H9 (cell line): Measurements from ENCODE around the gene CCBE1. TPM values are rescaled to one million over a fixed set of nuclear protein-coding genes. Genes with fewer than 3 reads are reported as not detected.

Experiments
- DNase-seq: peaks from one replicate; pipeline ENCODE4 v3.0.0-alpha.2; 2017
- H2AFZ ChIP-seq: one replicate; pipeline ENCODE4 v1.6.1; 2013; ENCODE audit warnings: mild to moderate bottlenecking, low read length, control low read depth, moderate library complexity
- H2AK5ac ChIP-seq: 2 replicates; pipeline ENCODE4 v1.6.1; 2013; ENCODE audit warnings: low read length, control low read depth, mixed read lengths; ENCODE audit not compliant: insufficient read length
- H2BK120ac ChIP-seq: one replicate; pipeline ENCODE4 v1.6.1; 2013; ENCODE audit warnings: low read depth, mild to moderate bottlenecking, low read length, control low read depth, inconsistent platforms; ENCODE audit not compliant: poor library complexity, severe bottlenecking
- H2BK12ac ChIP-seq: 2 replicates; pipeline ENCODE4 v1.6.1; 2013; ENCODE audit warnings: low read length, control low read depth, mixed read lengths, low read depth; ENCODE audit not compliant: insufficient read length
- H2BK15ac ChIP-seq: 2 replicates; pipeline ENCODE4 v1.6.1; 2013; ENCODE audit warnings: low read depth, low read length, control low read depth
- H2BK20ac ChIP-seq: one replicate; pipeline ENCODE4 v1.6.1; 2013; ENCODE audit warnings: low read depth, mild to moderate bottlenecking, low read length, control low read depth, inconsistent platforms; ENCODE audit not compliant: poor library complexity, severe bottlenecking
- H2BK5ac ChIP-seq: 2 replicates; pipeline ENCODE4 v1.6.1; 2013; ENCODE audit warnings: low read length, control low read depth, mixed read lengths; ENCODE audit not compliant: insufficient read length
- H3K14ac ChIP-seq: 2 replicates; pipeline ENCODE4 v1.6.1; 2013; ENCODE audit warnings: low read length, control low read depth; ENCODE audit not compliant: insufficient read depth
- H3K18ac ChIP-seq: 2 replicates; pipeline ENCODE4 v1.6.1; 2013; ENCODE audit warnings: low read depth, mild to moderate bottlenecking, mixed read lengths, low read length, control low read depth; ENCODE audit not compliant: insufficient read length
- H3K23ac ChIP-seq: 2 replicates; pipeline ENCODE4 v1.6.1; 2013; ENCODE audit warnings: low read length, control low read depth, mixed read lengths, low read depth; ENCODE audit not compliant: insufficient read length
- H3K23me2 ChIP-seq: 2 replicates; pipeline ENCODE4 v1.6.1; 2013; ENCODE audit warnings: low read depth, mild to moderate bottlenecking, mixed read lengths, low read length, control low read depth; ENCODE audit not compliant: insufficient read length, poor library complexity, severe bottlenecking
- H3K27ac ChIP-seq: 2 replicates; pipeline ENCODE4 v1.5.1; 2013; ENCODE audit warnings: low read length, control low read depth, mixed read lengths, low read depth; ENCODE audit not compliant: insufficient read length
- H3K27me3 ChIP-seq: 2 replicates; pipeline ENCODE4 v1.6.1; 2013; ENCODE audit warnings: low read length, control low read depth, inconsistent platforms; ENCODE audit not compliant: insufficient read depth
- H3K4ac ChIP-seq: 2 replicates; pipeline ENCODE4 v1.6.1; 2013; ENCODE audit warnings: low read depth, mild to moderate bottlenecking, control low read depth, inconsistent platforms, low read length, moderate library complexity
- H3K4me1 ChIP-seq: 2 replicates; pipeline ENCODE4 v1.6.1; 2013; ENCODE audit warnings: low read length, control low read depth, inconsistent platforms; ENCODE audit not compliant: insufficient read depth
- H3K4me2 ChIP-seq: 2 replicates; pipeline ENCODE4 v1.6.1; 2013; ENCODE audit warnings: low read length, control low read depth, mixed read lengths; ENCODE audit not compliant: insufficient read length, insufficient read depth
- H3K56ac ChIP-seq: 2 replicates; pipeline ENCODE4 v1.6.1; 2013; ENCODE audit warnings: low read depth, mild to moderate bottlenecking, mixed read lengths, low read length, control low read depth; ENCODE audit not compliant: insufficient read length
- H3K79me1 ChIP-seq: 2 replicates; pipeline ENCODE4 v1.6.1; 2013; ENCODE audit warnings: low read depth, mild to moderate bottlenecking, moderate library complexity, low read length, control low read depth, inconsistent platforms; ENCODE audit not compliant: insufficient read depth, poor library complexity, severe bottlenecking
- H3K79me2 ChIP-seq: 2 replicates; pipeline ENCODE4 v1.6.1; 2013; ENCODE audit warnings: low read length, control low read depth, inconsistent platforms; ENCODE audit not compliant: insufficient read depth
- H3K9ac ChIP-seq: 2 replicates; pipeline ENCODE4 v1.6.1; 2013; ENCODE audit warnings: low read length, control low read depth, mixed read lengths; ENCODE audit not compliant: insufficient read length; ENCODE audit errors: extremely low read depth
- H3K9me3 ChIP-seq: one replicate; pipeline ENCODE4 v1.6.1; 2013; ENCODE audit warnings: low read depth, low read length, inconsistent platforms; ENCODE audit not compliant: control insufficient read depth
- H3T11ph ChIP-seq: one replicate; pipeline ENCODE4 v1.6.1; 2013; ENCODE audit warnings: mild to moderate bottlenecking, low read length, control low read depth, inconsistent platforms
- H4K20me1 ChIP-seq: one replicate; pipeline ENCODE4 v1.6.1; 2013; ENCODE audit not compliant: control insufficient read depth, insufficient read length, insufficient read depth
- H4K5ac ChIP-seq: 2 replicates; pipeline ENCODE4 v1.6.1; 2013; ENCODE audit warnings: low read depth, mild to moderate bottlenecking, mixed read lengths, low read length, control low read depth; ENCODE audit not compliant: insufficient read length
- H4K8ac ChIP-seq: replicated peaks from 2 replicates; pipeline ENCODE4 v1.6.1; 2013; ENCODE audit warnings: low read length, control low read depth, mixed read lengths, low read depth; ENCODE audit not compliant: insufficient read length
- H4K91ac ChIP-seq: 2 replicates; pipeline ENCODE4 v1.6.1; 2013; ENCODE audit warnings: low read depth, mild to moderate bottlenecking, moderate library complexity, mixed read lengths, low read length, control low read depth; ENCODE audit not compliant: insufficient read length
- H3K27ac Mint-ChIP-seq, 3 experiments: 2 replicates in 2 of 3; 3 replicates in 1 of 3; pipeline ENCODE4 v1.8.0; 2020 to 2021; ENCODE audit warnings: mixed read lengths in 3 of 3, mild to moderate bottlenecking in 1 of 3, moderate library complexity in 1 of 3
- H3K27me3 Mint-ChIP-seq: 2 replicates; pipeline ENCODE4 v1.8.0; 2021; ENCODE audit warnings: low read depth, mild to moderate bottlenecking, moderate library complexity, mixed read lengths
- H3K36me3 Mint-ChIP-seq, 3 experiments: 2 replicates in 2 of 3; 3 replicates in 1 of 3; pipeline ENCODE4 v1.8.0; 2020 to 2021; ENCODE audit warnings: low read depth in 3 of 3, mixed read lengths in 3 of 3; ENCODE audit not compliant: insufficient read depth in 1 of 3
- H3K4me1 Mint-ChIP-seq, 2 experiments: 2 replicates each; pipeline ENCODE4 v1.8.0; 2020; ENCODE audit warnings: mixed read lengths in 2 of 2
- H3K4me3 Mint-ChIP-seq, 2 experiments: 2 replicates in 1 of 2; 3 replicates in 1 of 2; pipeline ENCODE4 v1.8.0; 2020 to 2021; ENCODE audit warnings: mild to moderate bottlenecking in 2 of 2, mixed read lengths in 2 of 2, moderate library complexity in 1 of 2
- H3K9me3 Mint-ChIP-seq, 2 experiments: 2 replicates in 1 of 2; 3 replicates in 1 of 2; pipeline ENCODE4 v1.8.0; 2020; ENCODE audit warnings: mild to moderate bottlenecking in 2 of 2, mixed read lengths in 2 of 2, moderate library complexity in 1 of 2
- WGBS: extraction: QIAGEN DNeasy Blood & Tissue Kit; methylation state at CpG from one replicate; pipeline ENCODE4 v1.1.7; 2013; ENCODE audit warnings: missing lambda C conversion rate, low lambda C conversion rate, mixed read lengths; ENCODE audit not compliant: insufficient read length; ENCODE audit errors: extremely low coverage; 5-methylcytosine and 5-hydroxymethylcytosine counted together
- total RNA-seq: library from RNA; stranded (reverse); gene quantifications from 2 replicates; pipeline ENCODE4 v1.2.1, GENCODE V29; 2021
- TF ChIP-seq, protein P1 (sequence below): fragments of 200-600 bp; sonication (generic); conservative IDR thresholded peaks from 3 replicates; pipeline ENCODE4 v1.8.0; 2021; ENCODE audit warnings: antibody characterized with exemption, mild to moderate bottlenecking

CCBE1 gene
- total RNA-seq, 1 experiment from 2014 or later = 0.39 TPM

DNA sequence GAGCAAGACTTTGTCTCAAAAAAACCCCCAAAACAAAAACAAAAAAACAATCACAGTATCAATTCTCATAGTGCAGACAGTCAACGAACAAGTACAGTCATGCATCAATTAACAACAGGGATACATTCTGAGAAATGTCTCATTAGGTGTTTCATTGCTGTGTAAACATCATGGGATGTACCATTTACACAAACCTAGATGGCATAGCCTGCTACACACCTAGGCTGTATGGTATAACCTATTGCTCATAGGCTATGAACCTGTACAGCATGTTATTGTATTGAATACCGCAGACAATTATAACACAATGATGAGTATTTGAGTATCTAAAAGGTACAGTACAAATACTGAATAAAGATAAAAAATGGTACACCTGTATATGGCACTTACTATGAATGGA, 270.4 kb downstream of the CCBE1 start:
- H3K27ac Mint-ChIP-seq = no peak overlapping the region
- H4K91ac ChIP-seq = no peak overlapping the region
- H3K36me3 Mint-ChIP-seq = no peaks in the 10 kb centered on the region

More for the DNA sequence above, 270.4 kb downstream of the CCBE1 start:
- WGBS = no CpG with 5 or more reads among the region's 2 CpGs
- no peak overlapping the region for H3K4ac ChIP-seq
- H4K8ac ChIP-seq = no peak overlapping the region
- no peak overlapping the region for H3K27ac ChIP-seq
- H3K4me3 Mint-ChIP-seq = no peak overlapping the region
- H3K14ac ChIP-seq = no peak overlapping the region
- DNase-seq = no peak
- H3K23ac ChIP-seq = no peak overlapping the region
- TF ChIP-seq, protein P1, sequence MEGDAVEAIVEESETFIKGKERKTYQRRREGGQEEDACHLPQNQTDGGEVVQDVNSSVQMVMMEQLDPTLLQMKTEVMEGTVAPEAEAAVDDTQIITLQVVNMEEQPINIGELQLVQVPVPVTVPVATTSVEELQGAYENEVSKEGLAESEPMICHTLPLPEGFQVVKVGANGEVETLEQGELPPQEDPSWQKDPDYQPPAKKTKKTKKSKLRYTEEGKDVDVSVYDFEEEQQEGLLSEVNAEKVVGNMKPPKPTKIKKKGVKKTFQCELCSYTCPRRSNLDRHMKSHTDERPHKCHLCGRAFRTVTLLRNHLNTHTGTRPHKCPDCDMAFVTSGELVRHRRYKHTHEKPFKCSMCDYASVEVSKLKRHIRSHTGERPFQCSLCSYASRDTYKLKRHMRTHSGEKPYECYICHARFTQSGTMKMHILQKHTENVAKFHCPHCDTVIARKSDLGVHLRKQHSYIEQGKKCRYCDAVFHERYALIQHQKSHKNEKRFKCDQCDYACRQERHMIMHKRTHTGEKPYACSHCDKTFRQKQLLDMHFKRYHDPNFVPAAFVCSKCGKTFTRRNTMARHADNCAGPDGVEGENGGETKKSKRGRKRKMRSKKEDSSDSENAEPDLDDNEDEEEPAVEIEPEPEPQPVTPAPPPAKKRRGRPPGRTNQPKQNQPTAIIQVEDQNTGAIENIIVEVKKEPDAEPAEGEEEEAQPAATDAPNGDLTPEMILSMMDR = no peak
- H3K23me2 ChIP-seq = no peaks in the 10 kb centered on the region
- H3K79me1 ChIP-seq = no peaks in the 10 kb centered on the region
- H3K4me2 ChIP-seq = no peak overlapping the region
- H3T11ph ChIP-seq = no peak overlapping the region
- H2BK12ac ChIP-seq = no peak overlapping the region
- H3K4me1 Mint-ChIP-seq = 0 out of 4 replicates have a peak, but pooled peaks cover 0 to 3% of the 10 kb centered on the region in 2 experiments
- no peak overlapping the region for H2BK15ac ChIP-seq
- no peak overlapping the region for H2BK5ac ChIP-seq
- H3K4me1 ChIP-seq = no peaks in the 10 kb centered on the region
- H4K20me1 ChIP-seq = no peaks in the 10 kb centered on the region
- H3K27me3 Mint-ChIP-seq = peaks cover 19% of the 10 kb centered on the region
- H3K9me3 Mint-ChIP-seq = no peaks in the 10 kb centered on the region
- H2AK5ac ChIP-seq = no peak overlapping the region
- H4K5ac ChIP-seq = no peak overlapping the region
- no peak overlapping the region for H2BK20ac ChIP-seq
- no peak overlapping the region for H2AFZ ChIP-seq
- no peak overlapping the region for H2BK120ac ChIP-seq
- no peaks in the 10 kb centered on the region for H3K9me3 ChIP-seq
- H3K18ac ChIP-seq = no peak overlapping the region
- H3K79me2 ChIP-seq = no peaks in the 10 kb centered on the region
- H3K9ac ChIP-seq = no peak overlapping the region
- no peak overlapping the region for H3K56ac ChIP-seq
- no peaks in the 10 kb centered on the region for H3K27me3 ChIP-seq
